ENCODE measurements around the gene LCNL1.
"Not testable (repeated sequence)": the region's sequence is repeated elsewhere in the genome, so short reads cannot be mapped to it uniquely, and the experiment has no call there.

The LCNL1 gene

GRCh38 chr9:137026384-137026783, 43.6 kb downstream of the LCNL1 start:
- DNase-seq (ENCODE audit: low spot score) = no peak

DNA sequence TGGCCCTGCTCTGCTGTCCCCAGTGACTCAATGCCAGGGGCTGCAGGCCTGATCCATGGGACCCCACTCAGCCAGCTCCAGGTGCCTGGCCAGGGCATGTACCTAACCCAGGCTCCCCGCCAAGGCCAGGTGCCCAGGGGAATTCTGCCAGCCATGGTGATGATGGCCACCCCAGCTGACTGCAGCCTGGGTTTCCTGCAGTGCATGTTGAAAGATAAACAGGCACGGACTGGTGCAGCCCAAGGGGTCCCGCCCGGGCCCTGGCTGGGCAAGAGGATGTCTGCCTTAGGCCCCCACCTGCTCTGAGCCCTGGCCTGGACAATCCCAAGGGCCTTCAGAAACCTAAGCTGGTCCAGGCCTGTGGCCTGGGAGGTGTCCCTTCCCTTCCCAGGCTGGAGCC, 44.0 kb downstream of the LCNL1 start:
- DNase-seq (ENCODE audit: low spot score) = no peak

DNA sequence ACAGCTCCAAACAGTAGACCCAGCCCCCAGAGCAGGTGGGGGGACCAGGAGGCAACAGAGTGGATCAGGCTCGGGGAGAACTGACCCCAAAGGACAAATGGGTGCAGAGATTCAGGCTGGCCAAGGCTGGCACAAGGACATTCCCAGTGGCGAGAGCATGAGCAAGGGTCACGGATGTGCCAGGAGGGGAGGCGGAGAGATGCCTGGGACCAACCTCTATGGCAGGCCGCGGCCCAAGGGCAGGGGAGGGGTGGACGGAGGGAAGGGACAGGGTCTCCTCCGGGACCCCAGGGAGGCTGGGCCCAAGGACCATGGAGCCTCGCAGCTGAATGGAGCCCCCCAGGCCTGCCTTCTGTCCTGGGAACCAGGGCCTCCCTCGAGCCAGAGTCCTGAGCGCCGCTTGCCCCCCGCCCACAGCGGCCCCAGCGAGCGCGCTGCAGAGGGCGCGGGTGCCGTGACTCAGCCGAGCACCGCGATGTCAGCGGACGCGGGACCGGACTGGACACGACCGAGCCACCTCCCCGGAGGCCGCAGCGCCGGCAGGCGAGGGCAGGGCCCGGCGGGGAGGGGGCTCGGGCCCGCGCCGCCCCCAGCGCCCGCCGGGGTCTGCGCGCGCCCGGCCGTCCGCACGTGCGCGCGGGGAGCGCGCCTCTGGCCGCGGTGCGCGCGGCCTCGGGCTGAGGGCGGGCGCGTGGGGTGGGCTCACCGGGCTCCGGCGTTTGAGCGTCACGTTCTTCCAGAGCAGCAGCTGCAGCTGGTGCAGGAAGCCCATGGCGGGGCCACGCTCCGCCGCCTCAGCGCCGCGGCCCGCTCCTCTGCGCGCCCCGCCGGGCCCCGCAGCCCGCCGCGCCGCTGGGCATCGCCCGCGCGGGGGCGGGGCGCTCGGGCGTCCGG, 44.8 kb downstream of the LCNL1 start, which contains the start of gene ABCA2:
Gene ABCA2 (minus strand): TSS at position 869 of the 894 bp plus-strand sequence. CDS start 97 bp downstream, at position 772.
- no peak for DNase-seq (ENCODE audit: low spot score)

- peak; percentile 62 for DNase-seq (ENCODE audit: low spot score)
Measured at GRCh38 chr9:137028263-137029057, 45.7 kb downstream of the LCNL1 start.

DNA sequence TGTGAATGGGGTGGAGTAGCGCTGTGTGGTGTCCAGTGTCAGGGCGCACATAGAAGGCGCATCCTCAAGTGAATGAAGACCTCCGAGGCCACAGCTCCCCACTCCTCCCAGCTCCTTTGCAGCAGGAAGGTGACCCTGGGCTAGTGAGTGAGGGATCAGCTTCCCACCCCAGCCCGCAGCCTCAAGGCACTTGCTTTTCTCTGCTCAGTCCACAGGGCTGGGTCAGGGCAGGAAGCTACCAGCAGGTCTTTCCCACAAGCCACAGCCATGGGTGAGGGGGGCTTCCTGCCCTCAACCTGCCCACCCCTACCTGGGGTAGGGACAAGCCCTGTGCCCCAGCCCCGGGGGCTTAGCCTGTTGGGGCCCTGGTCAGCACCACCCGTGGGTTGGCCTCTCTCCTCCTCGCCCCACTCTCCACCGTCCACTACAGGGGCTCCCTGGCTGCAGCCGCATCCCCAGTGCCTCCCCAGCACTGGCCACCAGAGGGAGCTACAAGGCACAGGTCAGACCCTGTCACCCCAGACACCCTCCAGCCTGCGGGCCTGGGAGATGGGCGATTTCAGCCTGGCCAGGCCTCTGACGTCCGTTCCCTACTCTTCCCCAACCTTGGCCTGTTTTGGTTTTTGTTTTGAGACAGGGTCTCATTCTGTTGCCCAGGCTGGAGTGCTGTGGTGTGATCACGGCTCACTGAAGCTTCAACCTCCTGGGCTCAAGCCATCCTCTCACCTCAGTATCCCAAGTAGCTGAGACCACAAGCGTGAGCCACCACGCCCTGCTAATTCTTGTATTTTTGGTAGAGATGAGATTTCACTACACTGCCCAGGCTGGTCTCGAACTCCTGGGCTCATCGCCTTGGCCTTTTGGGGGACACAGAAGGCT, 46.5 kb downstream of the LCNL1 start:
- DNase-seq (ENCODE audit: low spot score) = peak; percentile 68

DNA sequence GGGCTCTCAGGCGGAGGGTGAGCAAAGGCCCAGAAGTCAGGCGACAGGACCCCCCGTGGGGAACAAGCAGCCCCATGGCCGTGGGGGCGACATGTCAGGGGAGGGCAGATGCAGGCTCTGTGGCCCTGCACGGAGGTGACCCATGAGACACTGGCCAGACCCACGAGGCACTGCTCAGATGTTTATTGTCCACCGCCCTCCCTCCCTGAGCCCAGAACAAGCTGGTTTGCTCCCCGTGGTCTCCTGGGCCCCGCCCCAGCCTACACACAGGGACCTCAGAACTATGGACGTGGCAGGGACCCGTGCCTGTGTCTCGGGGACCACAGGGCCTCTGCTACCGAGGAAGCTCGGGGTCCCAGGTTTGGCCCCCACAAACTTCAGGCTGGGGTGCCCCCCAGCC, 47.2 kb downstream of the LCNL1 start:
- no peak for DNase-seq (ENCODE audit: low spot score)

GRCh38 chr9:137030538-137031527, 48.0 kb downstream of the LCNL1 start:
- no peak for DNase-seq (ENCODE audit: low spot score)

DNA sequence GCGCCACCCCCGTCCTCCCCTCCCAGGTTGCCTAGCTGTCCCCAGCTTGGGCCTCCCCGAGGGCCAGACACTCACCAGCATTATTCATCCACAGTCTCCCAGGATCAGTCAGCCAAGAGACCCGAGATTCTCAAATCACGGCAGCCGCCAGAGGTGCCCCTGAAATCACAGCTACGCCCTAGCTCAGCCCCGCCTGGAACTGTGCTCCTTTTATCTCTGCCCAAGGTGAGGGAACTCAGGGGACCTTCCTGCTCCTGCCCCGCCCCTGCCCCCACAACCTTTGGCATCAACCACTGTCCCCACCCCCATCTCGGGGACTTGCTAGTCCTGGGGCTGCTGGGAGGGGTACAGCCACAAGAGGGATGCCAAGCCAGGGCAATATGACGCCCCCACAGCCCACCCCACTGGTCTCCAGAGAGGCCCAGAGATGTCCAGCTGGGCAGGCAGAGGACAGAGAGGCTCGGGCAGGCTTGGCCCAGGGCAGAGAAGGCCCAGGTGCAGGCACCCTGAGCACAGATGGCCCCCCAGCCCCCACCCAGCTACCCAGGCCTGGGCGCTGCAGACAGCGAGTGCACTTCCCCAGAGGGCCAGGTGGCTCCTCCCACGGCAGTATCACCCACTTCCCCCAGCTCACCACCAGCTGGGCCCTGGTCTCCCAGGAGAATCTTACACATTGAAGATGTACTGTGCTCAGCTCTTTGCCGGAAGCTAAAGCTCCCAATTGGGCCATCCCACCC, 49.3 kb downstream of the LCNL1 start, which contains the start of gene FUT7:
Gene FUT7 (minus strand): TSS at position 185 of the 737 bp plus-strand sequence. CDS start 97 bp downstream, at position 88.
- peak; percentile 31 for DNase-seq (ENCODE audit: low spot score)

GRCh38 chr9:137032858-137033257, 50.1 kb downstream of the LCNL1 start:
- peak; percentile 30 for DNase-seq (ENCODE audit: low spot score)

GRCh38 chr9:137033481-137033880, 50.7 kb downstream of the LCNL1 start:
- not testable (repeated sequence) for DNase-seq (ENCODE audit: low spot score)

GRCh38 chr9:137034039-137034708, 51.4 kb downstream of the LCNL1 start:
- no peak for DNase-seq (ENCODE audit: low spot score)

DNA sequence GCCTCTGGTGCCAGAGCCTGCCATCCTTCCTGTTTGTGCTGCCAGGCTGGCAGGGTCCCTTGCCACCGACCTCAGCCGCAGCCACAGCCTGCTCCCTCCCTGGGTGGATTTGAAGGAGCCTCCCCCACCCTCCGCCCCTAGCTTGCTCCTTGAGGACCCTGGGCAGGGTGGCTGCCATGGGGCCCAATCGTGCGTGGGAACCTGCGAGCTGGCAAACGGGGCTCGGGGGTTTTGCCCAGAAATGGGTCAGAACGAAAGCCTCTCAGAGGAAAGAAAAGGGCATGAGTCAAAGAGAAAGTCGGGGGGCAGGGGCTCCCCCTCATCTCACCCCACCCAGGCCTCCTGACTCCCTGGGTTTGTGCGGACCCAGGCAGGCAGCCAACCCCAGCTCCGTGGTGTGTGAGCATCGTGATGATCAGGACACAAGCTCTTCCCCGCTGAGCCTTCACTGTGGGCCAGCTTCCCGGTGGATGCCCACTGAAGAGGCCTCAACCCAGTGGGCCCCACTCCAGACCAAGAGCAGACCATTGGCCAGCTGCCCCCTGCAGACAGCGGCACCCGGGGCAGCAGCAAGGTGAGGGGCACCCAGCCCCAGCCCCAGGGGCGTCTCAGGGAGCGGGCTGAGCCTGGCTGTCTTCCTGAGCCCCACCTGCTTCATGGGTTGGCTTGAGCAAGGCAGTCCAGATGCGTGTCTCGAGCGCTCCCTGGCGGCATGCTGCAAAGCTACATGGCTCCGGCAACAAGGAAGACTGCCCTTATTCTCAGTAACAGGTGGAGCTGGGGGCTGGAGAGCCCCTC, 52.1 kb downstream of the LCNL1 start:
- DNase-seq (ENCODE audit: low spot score) = peak; percentile 87
